ENCODE results near the gene ARHGEF28.

GRCh38 chr5:73702951-73703350 lies 77.0 kb downstream of the ARHGEF28 start:
- no peak for TF ChIP-seq CTCF (IDR thresholded peaks at IDR 0.05)
- no peak for TF ChIP-seq POLR2A (IDR thresholded peaks at IDR 0.05)
